ENCODE results near the gene TLX2.

The TLX2 gene

DNA sequence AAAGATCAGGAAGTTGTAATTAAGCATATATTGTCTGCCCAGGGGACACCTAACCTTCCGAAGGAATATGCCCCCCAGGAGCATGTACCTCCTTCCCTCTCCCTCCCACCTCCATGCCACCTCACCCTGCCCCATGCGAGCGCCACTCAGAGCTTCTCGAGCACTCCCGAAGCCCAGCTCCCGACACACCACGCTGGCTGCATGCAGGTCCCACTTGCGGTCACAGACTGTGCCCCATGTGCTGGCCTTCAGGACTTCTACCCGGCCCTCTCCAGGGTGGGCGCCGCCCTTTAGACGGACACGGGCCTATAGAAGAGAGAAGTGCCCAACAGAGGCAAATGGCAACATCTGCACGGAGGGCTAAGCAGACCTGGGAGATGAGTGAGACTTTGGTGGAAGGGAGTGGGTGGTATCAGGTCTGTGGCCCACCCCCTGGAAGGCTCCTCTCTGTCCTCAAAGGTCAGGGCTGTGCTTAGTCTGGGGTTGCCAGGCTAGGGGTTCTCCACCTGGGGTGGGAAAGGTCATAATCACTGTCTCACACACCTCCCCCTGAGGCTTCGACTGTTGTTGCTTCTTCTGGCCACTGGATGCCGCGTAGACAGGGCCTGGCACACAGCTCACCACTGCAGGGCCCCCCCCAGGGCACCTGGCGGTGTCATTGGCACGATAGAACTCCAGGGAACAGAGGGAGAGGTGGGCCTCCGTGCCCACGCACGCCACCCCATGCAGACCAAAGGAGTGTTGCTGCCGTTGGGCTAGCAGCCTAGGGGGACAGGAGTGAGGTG is 22.1 kb downstream of the TLX2 start:
- no peak for DNase-seq

DNA sequence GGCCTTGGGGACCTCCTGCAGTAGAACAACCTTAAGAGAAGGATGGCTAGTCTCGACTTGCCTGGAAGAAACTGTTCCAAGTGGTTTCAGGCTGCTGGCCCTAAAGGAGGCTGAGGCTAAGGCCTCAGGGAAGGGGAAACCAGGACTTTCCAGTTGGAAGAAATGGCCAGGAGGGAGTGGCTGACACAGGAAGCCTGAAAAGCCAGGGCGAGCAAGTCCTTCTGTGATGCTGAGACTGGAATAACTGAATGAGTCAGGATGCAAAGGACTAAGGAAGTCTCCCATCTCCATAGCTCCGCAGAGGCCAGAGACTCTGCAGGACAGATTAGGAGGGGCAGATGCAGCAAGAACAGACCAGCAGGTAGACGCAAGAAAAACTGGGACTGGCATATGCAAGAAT is 22.9 kb downstream of the TLX2 start:
- no peak for DNase-seq

DNA sequence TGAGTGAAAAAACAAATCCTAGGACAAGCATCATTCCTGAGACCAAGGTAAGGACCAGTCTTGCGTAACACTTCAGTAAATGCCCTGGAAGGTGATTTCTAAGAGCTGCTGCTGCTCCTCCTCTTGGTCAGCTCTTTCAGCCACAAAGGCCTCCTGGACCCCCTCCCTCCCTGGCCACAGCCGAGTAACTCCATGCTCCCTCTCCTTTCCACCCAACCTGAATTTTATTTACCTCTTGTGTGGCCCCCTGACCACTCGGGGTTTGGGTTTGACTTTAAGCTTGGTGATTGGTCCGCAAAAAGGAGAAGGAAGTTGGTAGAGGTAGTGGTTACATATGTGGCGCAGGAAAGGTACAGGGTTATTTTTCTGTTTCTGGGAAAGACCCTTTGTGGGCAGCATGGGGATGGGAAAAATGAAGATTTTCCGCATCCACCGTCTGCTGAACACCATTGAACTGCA is 24.7 kb downstream of the TLX2 start:
- DNase-seq, result no peak

DNA sequence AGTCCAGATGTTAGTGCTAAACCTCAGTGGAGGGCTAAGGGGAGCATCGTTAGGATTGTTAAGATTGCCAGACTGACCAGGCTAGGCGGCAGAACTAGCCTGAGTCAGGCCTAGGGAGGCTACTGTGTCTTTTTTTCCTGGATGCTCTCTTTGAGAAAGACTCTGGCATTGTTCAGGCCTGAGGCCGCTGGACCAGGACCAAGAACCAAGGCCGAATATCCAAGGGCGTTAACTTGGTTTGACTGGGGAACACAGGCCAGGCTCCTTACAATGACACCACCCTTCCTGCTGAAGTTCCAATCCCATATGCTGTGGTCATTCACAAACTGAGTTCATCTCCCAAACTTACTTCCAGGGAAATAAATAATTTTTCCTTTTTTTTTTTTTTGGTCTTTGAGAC is 26.0 kb downstream of the TLX2 start:
- DNase-seq, result no peak

DNA sequence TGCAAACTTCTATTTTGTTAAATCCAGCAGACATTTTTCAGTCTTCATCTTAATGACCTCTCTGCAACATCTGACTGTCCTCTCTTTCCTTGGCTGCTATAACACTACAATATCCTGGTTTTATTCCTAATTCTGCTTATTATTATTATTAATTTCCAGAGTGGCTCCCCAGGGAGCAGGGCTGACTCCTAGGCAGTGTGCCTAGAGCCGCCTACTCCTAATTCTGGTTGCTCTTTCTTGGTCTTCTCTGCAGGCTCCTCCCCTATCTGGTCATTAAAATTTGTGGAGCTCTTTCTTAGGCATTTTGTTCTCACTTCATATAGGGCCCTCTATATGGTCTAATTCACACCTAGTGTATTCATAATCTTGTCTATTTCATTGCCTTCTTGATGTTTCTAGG is 28.7 kb downstream of the TLX2 start:
- DNase-seq, result no peak

DNA sequence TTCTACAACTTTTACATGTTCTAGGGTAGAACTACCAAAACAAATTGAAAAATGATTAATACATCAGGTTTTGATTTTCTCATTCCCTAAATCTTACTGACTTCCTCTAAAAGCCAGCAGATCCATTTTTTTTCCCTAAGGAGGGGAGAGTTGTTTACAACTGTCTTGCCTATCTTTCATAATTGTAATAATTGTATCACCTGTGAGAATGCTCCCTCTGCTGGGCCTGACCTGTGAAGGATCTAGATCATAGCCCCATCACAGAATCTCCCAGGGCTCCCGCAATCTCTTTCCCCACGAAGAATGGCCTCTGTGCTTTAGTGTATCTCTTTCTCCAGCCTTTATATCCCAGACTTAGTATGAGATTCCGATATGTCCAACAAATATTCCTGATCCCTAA is 30.4 kb downstream of the TLX2 start:
- DNase-seq, result no peak

DNA sequence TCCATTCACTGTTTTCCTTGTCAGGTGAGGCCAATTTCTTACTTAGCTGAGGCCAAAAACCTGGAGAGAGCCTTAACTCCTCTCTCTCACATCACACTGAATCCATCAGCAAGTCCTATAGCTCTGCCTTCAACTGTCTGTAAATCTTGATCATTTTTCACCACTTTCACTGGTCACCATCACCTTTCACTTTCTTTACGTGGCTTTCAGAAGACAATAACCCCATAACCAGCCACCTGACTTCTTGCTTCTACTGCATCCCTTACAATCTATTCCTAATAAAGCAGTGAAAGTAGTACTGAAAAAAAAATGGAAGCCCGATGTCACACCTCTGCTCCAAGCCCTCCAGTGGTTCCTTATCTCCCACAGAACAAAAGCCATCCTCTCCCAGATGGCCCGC is 31.8 kb downstream of the TLX2 start:
- DNase-seq, result no peak

DNA sequence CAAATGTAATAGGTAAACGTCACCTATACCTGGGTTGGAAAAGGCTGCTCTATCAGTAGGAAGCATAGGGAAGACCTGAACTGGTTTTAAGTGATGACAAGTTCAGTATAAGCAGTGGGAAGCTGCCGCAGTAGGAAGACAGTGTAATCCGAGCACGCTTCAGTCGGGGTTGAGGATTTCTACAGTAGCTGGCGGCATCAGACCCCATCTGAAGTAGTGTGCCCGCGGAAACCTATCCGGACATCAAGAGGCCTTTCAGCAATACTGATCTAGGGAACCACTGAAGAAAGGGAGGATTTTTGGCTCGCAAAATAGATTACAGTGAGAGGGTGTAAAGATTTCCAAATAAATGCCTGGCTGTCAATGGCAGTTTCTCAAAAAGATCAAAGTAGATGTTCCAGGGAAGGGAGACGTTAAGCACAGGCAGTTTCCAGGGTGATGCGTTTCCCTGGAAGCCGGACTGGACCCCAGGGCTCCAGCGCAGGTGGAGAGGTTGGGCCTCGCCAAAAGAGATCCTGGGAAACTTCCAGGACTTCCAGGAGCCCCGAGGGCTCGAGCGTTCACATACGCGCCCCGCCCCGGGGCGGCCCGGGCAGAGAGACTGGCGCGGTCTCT is 34.1 kb downstream of the TLX2 start:
- DNase-seq, result no peak

DNA sequence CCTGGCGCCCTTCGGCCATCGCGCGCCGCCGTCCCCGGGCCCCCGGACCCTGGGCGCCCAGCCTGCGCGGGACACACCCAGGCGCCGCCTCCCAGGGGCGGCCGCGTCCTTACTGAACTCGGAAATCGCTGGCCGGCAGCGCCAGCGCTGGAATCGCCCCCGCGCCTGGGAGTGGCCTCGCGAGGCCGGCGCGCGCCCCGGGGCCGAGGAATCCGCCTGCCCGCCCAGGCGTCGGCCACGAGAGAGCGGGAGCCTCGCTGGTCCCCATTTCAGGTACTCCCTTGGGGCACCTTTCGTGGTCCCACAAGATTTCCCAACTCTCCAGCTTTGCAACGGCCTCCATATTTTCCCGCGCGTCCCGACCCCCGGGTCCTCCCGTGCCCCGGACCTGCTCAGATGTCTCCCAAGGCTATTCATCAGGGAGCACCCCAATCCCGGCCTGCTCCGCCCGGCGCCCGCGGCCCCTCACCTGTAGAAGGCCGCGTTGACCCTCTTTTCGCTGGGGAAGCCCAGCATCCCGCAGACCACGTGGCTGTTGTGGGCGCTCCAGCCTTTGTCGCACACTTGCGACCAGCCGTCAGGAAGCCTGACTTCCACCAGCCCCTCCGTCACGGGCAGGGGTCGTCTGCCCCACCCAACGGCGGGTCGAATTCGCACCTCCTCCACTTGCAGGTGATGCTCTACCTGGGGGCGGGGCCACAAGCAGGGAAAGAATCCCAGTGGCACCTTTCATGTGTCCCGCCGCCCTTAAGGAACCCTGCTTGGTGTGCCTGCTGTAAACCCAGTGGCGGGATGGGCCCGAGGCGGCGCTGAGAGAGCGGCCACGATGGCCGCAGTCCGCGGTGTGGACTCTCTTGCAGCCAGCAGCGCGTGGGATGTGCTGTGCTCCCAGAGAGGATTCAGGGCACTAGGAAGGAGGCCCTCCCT is 34.9 kb downstream of the TLX2 start:
- DNase-seq, result no peak

DNA sequence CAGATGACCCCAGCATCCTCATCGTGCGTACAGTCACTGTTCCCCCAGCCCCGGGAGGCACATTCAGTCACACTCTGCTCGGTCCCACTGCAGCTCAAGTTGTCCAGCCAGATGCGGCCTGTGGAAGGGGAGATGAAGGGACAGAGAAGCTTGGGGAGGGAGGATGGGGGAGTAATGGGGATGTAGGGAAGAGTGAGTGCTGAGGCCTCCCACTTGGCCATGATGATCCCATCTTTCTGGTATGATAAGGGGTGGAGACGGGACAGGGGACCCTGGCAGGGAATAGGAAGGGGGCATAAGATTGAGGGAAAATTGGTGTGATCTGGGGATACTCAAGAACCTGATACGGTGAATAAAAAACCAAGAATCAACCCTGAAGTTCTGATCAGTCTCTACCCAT is 36.0 kb downstream of the TLX2 start:
- no peak for DNase-seq

DNA sequence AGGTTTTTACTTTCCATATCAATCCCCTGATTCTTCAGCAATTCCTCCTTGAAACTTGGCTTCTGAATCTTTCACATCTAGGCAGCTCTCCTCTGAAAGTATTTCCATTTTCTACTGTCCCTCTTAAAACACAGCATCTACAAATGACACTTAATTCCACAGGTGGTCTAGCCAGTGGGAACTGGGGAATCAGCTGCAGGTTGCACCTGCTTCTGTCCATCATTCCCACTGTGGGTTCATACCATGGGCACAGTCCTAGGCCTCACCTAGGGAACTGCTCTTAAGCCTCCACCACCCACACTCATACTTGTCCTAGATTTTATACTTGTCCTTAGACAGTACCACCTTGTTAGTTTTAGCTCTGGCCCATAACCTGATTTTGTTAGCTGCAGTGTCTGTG is 37.3 kb downstream of the TLX2 start:
- DNase-seq, result no peak

DNA sequence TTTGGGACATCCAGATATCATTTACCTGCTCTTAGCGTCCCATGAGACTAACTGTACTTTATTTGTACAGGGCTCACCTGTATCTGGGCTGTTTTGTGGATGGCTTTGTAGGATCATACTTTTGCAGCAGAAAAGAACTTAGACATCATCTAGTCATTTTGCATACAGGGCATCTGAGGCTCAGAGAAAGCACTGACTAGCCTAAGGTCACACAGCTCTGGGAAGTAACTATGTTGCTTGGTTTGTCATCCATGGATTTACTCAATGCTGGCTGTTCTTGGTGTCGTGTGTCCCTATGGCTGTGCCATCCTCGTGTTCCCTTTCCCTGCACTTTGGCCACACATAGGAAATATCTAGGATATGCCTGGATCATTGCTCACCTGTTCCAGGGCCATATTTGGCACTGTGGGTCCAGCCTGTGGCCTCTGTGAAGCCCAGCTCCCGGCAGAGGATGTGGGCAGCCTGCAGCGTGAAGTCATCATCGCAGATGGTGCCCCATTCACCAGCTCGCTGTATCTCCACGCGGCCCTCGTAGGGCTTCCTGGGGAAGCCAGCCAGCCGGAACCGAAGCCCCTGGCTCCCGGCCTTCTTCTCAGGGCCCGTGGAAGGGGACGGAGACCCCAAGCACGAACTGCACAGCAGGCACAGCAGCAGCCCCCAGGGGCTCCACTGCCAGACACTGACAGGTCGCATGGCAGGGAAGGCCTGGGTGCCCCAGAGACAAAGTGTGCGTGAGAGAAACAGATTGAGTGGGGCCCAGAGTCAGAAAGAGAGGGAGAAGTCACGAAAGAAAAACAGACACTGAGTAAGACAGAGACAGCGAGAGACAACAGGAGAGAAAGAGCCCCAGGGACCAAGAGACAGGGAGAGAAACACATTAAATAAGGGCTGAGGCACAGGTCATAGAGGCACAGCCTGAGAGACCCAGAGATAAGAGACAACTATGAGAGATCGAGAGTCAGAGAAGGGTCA is 38.0 kb downstream of the TLX2 start:
- DNase-seq, result no peak

DNA sequence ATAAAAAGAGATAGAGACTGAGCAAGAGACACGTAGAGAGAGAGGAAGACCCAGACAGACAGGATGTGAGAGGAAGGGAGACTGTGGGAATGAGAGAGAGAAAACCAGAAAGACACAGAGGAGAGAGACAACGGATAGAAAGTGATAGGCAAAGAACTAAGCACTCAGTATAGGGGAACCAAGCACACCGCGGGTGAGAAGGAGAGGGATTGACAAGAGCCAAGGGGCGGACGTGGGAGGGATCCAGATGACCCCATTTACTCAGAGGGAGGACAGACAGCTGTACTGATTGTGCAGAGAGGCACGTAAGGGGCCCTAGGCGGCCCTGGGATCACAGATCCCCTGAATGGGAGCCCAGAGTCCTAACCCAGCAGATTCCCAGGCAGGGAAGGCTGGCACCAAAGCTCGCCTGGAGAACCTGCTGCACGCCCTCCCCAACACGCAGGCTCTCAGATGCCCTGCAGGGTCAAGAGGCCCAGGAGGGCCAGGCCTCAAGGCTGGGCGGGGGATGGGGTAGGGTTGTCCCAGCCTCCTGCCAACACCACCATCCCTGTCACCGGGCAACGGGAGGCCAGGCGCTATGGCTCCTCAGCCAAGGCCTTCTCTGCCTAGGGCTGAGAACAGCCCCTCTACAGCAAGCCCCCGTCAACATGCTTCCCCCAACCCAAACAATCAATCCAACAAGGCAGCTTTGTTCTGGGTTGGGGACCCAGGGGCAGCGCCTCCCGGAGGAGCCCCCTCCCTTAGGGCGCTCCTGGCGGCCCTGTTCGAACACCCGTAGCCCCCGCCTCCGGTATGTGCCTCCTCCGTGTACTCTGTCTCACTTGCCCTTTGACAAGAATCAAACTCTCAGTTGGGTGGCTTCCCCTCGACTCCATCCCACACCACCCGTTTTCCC is 38.9 kb downstream of the TLX2 start:
- no peak for DNase-seq

DNA sequence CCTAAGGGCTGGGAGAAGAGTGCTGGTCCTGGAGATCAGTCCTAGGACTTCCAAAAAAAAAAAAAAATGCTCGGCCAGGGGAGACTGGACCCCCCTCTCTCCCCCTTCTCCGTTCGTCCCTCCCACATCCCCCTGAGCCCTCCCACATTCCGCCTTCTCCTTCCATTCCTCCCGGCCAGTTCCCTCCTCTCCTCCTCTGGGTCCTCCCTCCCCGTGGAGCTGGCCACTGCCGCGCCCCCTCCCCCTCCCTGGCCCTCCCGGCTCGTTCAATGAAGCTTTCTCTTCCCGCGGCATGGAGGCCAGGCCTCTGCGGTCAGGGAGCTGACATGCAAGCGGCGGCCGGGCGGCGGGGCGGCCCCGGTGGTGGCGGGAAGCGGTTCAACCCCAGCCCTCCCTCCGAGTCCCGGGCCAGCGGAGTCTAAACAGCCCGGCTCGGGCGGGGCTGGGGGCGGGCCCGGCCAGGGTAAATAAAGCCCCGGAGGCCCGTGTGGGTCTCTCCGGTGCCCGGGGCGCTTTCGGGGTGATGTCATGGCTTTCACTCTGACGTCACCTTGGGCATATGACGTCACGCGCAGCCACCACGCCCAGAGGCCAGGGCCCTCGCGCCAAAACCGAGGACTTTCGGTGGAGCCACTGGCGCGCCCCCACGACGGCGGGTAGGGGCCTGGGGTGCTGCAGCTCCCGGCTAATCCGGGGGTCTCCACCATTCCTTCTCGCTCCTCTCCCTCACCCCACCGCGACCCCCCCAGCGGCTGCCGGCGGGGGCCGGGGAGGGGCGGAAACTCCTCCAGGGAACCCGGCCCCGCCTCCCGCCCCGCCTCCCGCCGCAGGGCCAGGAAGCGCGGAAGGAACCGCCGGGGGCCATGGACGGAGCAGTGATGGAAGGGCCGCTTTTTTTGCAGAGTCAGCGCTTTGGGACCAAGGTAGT is 39.9 kb downstream of the TLX2 start, which contains the start of the genes DOK1 and LOXL3:
DOK1 (plus strand) TSS at position 829 of the 928 bp plus-strand sequence; CDS start at position 864, 35 bp downstream.
LOXL3 (minus strand) TSS at position 51 of the 928 bp plus-strand sequence. CDS start 1,308 bp downstream, outside the sequence.
- DNase-seq, result peak; percentile 85

DNA sequence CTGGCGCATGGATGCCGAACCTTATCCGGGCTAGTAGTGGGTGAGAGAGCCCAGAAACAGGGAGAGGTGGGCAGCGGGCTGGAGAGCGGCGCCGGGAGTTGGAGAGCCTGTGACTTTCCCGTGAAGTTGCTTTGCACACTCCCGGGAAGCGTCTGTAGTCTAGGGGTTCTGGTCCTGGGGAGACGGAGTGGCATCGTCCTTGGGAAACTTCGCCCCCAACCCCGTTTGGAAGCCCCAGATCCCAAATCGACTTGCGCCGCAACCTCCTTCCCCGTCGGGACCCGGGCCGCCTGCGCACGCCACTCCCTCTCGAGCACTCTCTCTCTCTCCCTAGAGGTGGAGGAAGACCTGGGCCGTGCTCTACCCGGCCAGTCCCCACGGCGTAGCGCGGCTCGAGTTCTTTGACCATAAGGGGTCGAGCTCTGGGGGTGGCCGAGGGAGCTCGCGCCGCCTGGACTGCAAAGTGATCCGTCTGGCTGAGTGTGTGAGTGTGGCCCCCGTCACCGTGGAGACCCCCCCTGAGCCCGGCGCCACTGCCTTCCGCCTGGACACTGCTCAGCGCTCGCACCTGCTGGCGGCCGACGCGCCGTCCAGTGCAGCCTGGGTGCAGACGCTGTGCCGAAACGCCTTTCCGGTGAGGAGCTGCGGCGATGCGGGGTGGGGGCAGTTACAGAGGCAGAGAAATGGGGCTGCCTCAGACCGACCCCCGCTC is 40.7 kb downstream of the TLX2 start:
- peak; percentile 51 for DNase-seq

DNA sequence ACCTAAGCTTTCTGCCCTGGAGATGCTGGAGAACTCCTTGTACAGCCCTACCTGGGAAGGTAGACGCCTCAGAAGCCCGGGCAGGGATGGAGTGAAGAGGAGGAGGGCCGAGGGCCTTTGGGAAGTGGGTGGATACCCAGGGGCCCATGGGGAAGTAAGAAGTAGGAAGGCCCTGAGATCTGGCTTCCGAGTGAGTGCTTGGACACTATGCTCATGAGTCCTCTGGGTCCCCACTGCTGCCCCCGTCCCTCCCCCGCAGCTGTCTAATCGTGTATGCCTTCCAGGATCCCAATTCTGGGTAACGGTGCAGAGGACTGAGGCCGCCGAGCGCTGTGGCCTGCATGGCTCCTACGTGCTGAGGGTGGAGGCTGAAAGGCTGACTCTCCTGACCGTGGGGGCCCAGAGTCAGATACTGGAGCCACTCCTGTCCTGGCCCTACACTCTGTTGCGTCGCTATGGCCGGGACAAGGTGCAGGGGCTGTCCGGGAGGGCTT is 41.4 kb downstream of the TLX2 start:
- no peak for DNase-seq

DNA sequence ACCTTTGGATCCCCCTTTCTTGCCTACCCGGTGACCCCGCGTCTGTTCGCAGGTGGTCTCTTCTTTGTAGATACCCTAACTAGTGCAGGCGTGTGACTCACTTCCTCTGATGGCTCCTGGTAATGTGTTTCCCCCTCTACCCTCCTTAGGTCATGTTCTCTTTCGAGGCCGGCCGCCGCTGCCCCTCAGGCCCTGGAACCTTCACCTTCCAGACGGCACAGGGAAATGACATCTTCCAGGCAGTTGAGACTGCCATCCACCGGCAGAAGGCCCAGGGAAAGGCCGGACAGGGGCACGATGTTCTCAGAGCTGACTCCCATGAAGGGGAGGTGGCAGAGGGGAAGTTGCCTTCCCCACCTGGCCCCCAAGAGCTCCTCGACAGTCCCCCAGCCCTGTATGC is 41.9 kb downstream of the TLX2 start:
- DNase-seq, result no peak

DNA sequence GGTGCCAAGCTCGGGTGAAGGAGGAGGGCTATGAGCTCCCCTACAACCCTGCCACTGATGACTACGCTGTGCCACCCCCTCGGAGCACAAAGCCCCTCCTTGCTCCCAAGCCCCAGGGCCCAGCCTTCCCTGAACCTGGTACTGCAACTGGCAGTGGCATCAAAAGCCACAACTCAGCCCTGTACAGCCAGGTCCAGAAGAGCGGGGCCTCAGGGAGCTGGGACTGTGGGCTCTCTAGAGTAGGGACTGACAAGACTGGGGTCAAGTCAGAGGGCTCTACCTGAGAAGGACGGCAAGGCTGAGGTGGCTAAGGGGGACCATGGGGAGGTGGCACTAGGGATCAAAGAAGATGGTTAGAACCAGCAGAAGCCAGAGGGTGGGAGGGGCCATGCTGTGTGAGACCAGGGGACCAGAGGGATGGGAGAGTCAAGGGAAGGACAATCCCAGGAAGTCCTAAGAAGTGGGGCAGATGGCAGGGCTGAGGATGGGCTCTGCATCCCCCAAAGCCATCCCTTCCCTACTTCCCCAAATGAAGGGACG is 42.7 kb downstream of the TLX2 start:
- DNase-seq, result no peak

Data from stimulated activated CD4-positive, alpha-beta T cell treated with anti-CD3 and anti-CD28 coated beads, Interleukin-4, amount 100 ng/mL, for 24 hours (primary cell).